ENCODE data around the gene FGF14. TPM values are rescaled to one million over a fixed set of nuclear protein-coding genes. Genes with fewer than 3 reads are reported as not detected.

Gene FGF14
- total RNA-seq, 1 donor from 2014 or later, result 1.4 TPM

DNA sequence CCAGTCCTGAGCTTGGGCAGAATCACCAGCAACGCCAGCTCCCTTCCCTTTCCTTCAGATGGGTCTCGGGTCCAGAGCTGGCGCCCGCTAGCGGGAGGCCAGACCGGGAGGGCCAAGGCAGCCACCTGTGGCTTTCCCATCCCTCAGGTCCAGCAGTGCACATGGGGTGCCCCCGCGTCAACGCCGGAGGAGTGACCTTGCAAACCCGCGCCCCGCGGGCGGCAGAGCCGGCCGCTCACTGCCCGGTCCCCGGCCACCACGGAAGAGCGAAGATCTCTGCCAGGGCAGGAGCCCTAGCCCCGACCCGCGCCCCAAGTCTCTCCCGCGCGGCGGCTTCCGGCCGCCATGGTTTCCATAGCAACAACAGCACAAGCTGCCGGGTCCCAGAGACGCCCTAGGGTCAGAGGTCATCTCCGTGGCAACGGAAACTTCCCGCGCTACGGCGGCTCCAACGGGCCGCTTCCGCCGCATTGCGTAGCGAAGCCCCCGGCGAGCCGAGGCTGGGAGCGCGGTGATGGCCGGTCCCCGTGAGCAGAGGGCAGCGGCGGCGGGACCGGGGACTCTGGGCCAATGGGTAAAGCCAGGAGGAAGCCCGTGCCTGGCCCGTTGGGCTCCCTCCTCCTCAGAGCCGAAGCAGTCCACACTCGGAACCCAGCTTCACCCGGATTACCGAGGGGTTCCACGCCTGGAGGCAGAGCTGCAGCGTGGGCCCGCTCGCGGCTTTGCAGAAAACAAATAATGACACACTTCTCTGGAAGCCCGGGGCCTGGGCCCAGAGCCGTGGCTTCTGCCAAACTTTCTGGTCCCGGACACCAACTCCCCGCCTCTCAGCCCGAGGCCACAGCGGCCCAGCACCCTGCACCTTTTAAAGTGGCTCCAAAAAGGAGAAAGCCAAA is 7.4 kb downstream of the FGF14 start:
- H3K27me3 Mint-ChIP-seq (ENCODE audit: insufficient read depth, low read depth), result peaks cover 3% of the 10 kb centered on the region

GRCh38 chr13:102392481-102393209 is 9.2 kb downstream of the FGF14 start:
- H3K36me3 Mint-ChIP-seq, result peaks cover 5% of the 10 kb centered on the region
- Histone ChIP-seq H3K4me2 (no peak overlapping the region), H3K9me3 (ENCODE audit: low read depth) (no peaks in the 10 kb centered on the region), H4K20me1 (ENCODE audit: low read depth) (no peaks in the 10 kb centered on the region), H3K36me3 (no peaks in the 10 kb centered on the region), H3K4me1 (peaks cover 9% of the 10 kb centered on the region), H2AFZ (replicated peaks) (no peak overlapping the region), H3K79me2 (ENCODE audit: low read depth) (peaks cover 8% of the 10 kb centered on the region), H3K27ac (no peak overlapping the region), H3F3A (ENCODE audit: low read depth) (no peaks in the 10 kb centered on the region), H3K4me3 (no peak overlapping the region), H3K9ac (no peak overlapping the region), H3K27me3 (peaks cover 19% of the 10 kb centered on the region)
- no peak for DNase-seq (ENCODE audit: low spot score)
- peaks cover 12% of the 10 kb centered on the region for H3K4me1 Mint-ChIP-seq
- TF ChIP-seq, protein P1, sequence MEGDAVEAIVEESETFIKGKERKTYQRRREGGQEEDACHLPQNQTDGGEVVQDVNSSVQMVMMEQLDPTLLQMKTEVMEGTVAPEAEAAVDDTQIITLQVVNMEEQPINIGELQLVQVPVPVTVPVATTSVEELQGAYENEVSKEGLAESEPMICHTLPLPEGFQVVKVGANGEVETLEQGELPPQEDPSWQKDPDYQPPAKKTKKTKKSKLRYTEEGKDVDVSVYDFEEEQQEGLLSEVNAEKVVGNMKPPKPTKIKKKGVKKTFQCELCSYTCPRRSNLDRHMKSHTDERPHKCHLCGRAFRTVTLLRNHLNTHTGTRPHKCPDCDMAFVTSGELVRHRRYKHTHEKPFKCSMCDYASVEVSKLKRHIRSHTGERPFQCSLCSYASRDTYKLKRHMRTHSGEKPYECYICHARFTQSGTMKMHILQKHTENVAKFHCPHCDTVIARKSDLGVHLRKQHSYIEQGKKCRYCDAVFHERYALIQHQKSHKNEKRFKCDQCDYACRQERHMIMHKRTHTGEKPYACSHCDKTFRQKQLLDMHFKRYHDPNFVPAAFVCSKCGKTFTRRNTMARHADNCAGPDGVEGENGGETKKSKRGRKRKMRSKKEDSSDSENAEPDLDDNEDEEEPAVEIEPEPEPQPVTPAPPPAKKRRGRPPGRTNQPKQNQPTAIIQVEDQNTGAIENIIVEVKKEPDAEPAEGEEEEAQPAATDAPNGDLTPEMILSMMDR (IDR thresholded peaks at IDR 0.05), result no peak
- no peak for TF ChIP-seq EZH2 (IDR thresholded peaks at IDR 0.05)
- no peak for TF ChIP-seq EZH2phosphoT487 (IDR thresholded peaks at IDR 0.05)
- no peak overlapping the region for H3K27ac Mint-ChIP-seq
- H3K9me3 Mint-ChIP-seq, result peaks cover 3% of the 10 kb centered on the region
- peak overlapping the region; percentile 89 for H3K4me3 Mint-ChIP-seq
- H3K27me3 Mint-ChIP-seq (ENCODE audit: insufficient read depth, low read depth), result no peaks in the 10 kb centered on the region

More for the DNA sequence above, 7.4 kb downstream of the FGF14 start:
- Histone ChIP-seq H3F3A (ENCODE audit: low read depth) (peaks cover 3% of the 10 kb centered on the region), H3K27me3 (peaks cover 37% of the 10 kb centered on the region), H3K4me3 (peak overlapping the region; percentile 83), H3K9ac (peak overlapping the region; percentile 57), H3K27ac (no peak overlapping the region), H3K36me3 (no peaks in the 10 kb centered on the region), H3K9me3 (ENCODE audit: low read depth) (no peaks in the 10 kb centered on the region), H2AFZ (replicated peaks) (peak overlapping the region; percentile 91), H4K20me1 (ENCODE audit: low read depth) (no peaks in the 10 kb centered on the region), H3K79me2 (ENCODE audit: low read depth) (peaks cover 8% of the 10 kb centered on the region), H3K4me1 (peaks cover 9% of the 10 kb centered on the region), H3K4me2 (peak overlapping the region; percentile 78)
- peak overlapping the region; percentile 90 for H3K27ac Mint-ChIP-seq
- peaks cover 3% of the 10 kb centered on the region for H3K9me3 Mint-ChIP-seq
- H3K36me3 Mint-ChIP-seq, result peaks cover 5% of the 10 kb centered on the region
- peak; percentile 98 for DNase-seq (ENCODE audit: low spot score)
- H3K4me3 Mint-ChIP-seq, result peak overlapping the region; percentile 89
- TF ChIP-seq, protein P1 (IDR thresholded peaks at IDR 0.05), result peak; percentile 49
- TF ChIP-seq EZH2phosphoT487 (IDR thresholded peaks at IDR 0.05) (no peak), EZH2 (IDR thresholded peaks at IDR 0.05) (no peak)
- H3K4me1 Mint-ChIP-seq, result peaks cover 15% of the 10 kb centered on the region

GRCh38 chr13:102386461-102386860 is 15.4 kb downstream of the FGF14 start:
- Mint-ChIP-seq H3K9me3 (no peaks in the 10 kb centered on the region), H3K36me3 (peaks cover 1% of the 10 kb centered on the region), H3K27ac (no peak overlapping the region), H3K27me3 (ENCODE audit: insufficient read depth, low read depth) (no peaks in the 10 kb centered on the region), H3K4me1 (no peaks in the 10 kb centered on the region), H3K4me3 (no peak overlapping the region)
- H3K36me3 ChIP-seq, result no peaks in the 10 kb centered on the region
- TF ChIP-seq EZH2phosphoT487 (IDR thresholded peaks at IDR 0.05) (no peak), EZH2 (IDR thresholded peaks at IDR 0.05) (no peak)
- TF ChIP-seq, protein P1 (IDR thresholded peaks at IDR 0.05), result no peak
- no peaks in the 10 kb centered on the region for H4K20me1 ChIP-seq (ENCODE audit: low read depth)
- H3K27me3 ChIP-seq, result no peaks in the 10 kb centered on the region
- no peak overlapping the region for H3K4me2 ChIP-seq
- H3K4me3 ChIP-seq, result no peak overlapping the region
- H3K9ac ChIP-seq, result no peak overlapping the region
- H3K79me2 ChIP-seq (ENCODE audit: low read depth), result no peaks in the 10 kb centered on the region
- no peak overlapping the region for H3K27ac ChIP-seq
- no peak overlapping the region for H2AFZ ChIP-seq (replicated peaks)
- no peaks in the 10 kb centered on the region for H3K9me3 ChIP-seq (ENCODE audit: low read depth)
- H3K4me1 ChIP-seq, result no peaks in the 10 kb centered on the region
- DNase-seq (ENCODE audit: low spot score), result no peak
- no peaks in the 10 kb centered on the region for H3F3A ChIP-seq (ENCODE audit: low read depth)

Measured in neural progenitor cell (in vitro differentiated cells).